ENCODE results near the gene OSBPL8.

Gene OSBPL8

GRCh38 chr12:76310110-76310509, 249.5 kb downstream of the OSBPL8 start:
- no peak overlapping the region for H3K27ac ChIP-seq (replicated peaks; ENCODE audit: low read length)
- H3K4me1 ChIP-seq (ENCODE audit: control insufficient read depth in 2 of 2, insufficient read depth in 1 of 2, low read depth in 1 of 2, low read length in 2 of 2), result peaks cover 5 to 7% of the 10 kb centered on the region in 2 donors
- no peak for DNase-seq (ENCODE audit: low spot score)
- no peak overlapping the region for H4K8ac ChIP-seq (ENCODE audit: low read depth, low read length)
- no peak overlapping the region for H2BK12ac ChIP-seq (ENCODE audit: low read length)
- H2AK5ac ChIP-seq (ENCODE audit: low read depth, low read length), result no peak overlapping the region
- no peak overlapping the region for H2BK120ac ChIP-seq (ENCODE audit: low read depth, low read length)
- no peaks in the 10 kb centered on the region for H3K9me3 ChIP-seq (replicated peaks in 1 of 2; ENCODE audit: control insufficient read depth in 2 of 2, insufficient read depth in 1 of 2, low read depth in 1 of 2, low read length in 2 of 2)
- no peak overlapping the region for H3K18ac ChIP-seq (ENCODE audit: low read length)
- no peak overlapping the region for H2AFZ ChIP-seq (ENCODE audit: low read length)
- no peak overlapping the region for H3K4me3 ChIP-seq (ENCODE audit: low read length in 2 of 2)
- H3K79me1 ChIP-seq (ENCODE audit: low read depth, low read length), result no peaks in the 10 kb centered on the region
- no peak overlapping the region for H3K4me2 ChIP-seq (ENCODE audit: insufficient read depth, low read length, poor library complexity, severe bottlenecking)
- peaks cover 0 to under 1% (median 0%) of the 10 kb centered on the region in 3 experiments for H3K27me3 ChIP-seq (ENCODE audit: control insufficient read depth in 3 of 3, insufficient read depth in 3 of 3, low read depth in 1 of 3, low read length in 3 of 3)
- H3K4ac ChIP-seq (ENCODE audit: low read length), result no peak overlapping the region
- no peak overlapping the region for H2BK15ac ChIP-seq (ENCODE audit: low read length)
- H3K9ac ChIP-seq (ENCODE audit: low read depth, low read length, poor library complexity), result no peak overlapping the region
- H2BK5ac ChIP-seq (ENCODE audit: low read length), result no peak overlapping the region
- no peak overlapping the region for H3K23ac ChIP-seq (ENCODE audit: low read depth, low read length, poor library complexity)
- H3K14ac ChIP-seq (ENCODE audit: low read length), result no peak overlapping the region
- H3K36me3 ChIP-seq (replicated peaks in 1 of 2; ENCODE audit: control insufficient read depth in 2 of 2, insufficient read depth in 2 of 2, low read length in 2 of 2), result no peaks in the 10 kb centered on the region
- H4K91ac ChIP-seq (ENCODE audit: low read depth, low read length, poor library complexity), result no peak overlapping the region

- Histone ChIP-seq H3K14ac (ENCODE audit: low read length) (no peak overlapping the region), H4K8ac (ENCODE audit: low read depth, low read length) (no peak overlapping the region), H3K9me3 (replicated peaks in 1 of 2; ENCODE audit: control insufficient read depth in 2 of 2, insufficient read depth in 1 of 2, low read depth in 1 of 2, low read length in 2 of 2) (no peaks in the 10 kb centered on the region), H2BK120ac (ENCODE audit: low read depth, low read length) (no peak overlapping the region), H2AFZ (ENCODE audit: low read length) (no peak overlapping the region), H3K27me3 (ENCODE audit: control insufficient read depth in 3 of 3, insufficient read depth in 3 of 3, low read depth in 1 of 3, low read length in 3 of 3) (no peaks in the 10 kb centered on the region), H2AK5ac (ENCODE audit: low read depth, low read length) (no peak overlapping the region), H3K18ac (ENCODE audit: low read length) (no peak overlapping the region), H3K27ac (replicated peaks; ENCODE audit: low read length) (no peak overlapping the region), H3K4ac (ENCODE audit: low read length) (no peak overlapping the region), H3K79me1 (ENCODE audit: low read depth, low read length) (no peaks in the 10 kb centered on the region), H3K4me2 (ENCODE audit: insufficient read depth, low read length, poor library complexity, severe bottlenecking) (no peak overlapping the region), H2BK12ac (ENCODE audit: low read length) (no peak overlapping the region), H3K4me1 (ENCODE audit: control insufficient read depth in 2 of 2, insufficient read depth in 1 of 2, low read depth in 1 of 2, low read length in 2 of 2) (peaks cover 5 to 7% of the 10 kb centered on the region in 2 donors), H2BK15ac (ENCODE audit: low read length) (no peak overlapping the region), H3K9ac (ENCODE audit: low read depth, low read length, poor library complexity) (no peak overlapping the region), H3K23ac (ENCODE audit: low read depth, low read length, poor library complexity) (no peak overlapping the region), H4K91ac (ENCODE audit: low read depth, low read length, poor library complexity) (no peak overlapping the region), H2BK5ac (ENCODE audit: low read length) (no peak overlapping the region), H3K36me3 (replicated peaks in 1 of 2; ENCODE audit: control insufficient read depth in 2 of 2, insufficient read depth in 2 of 2, low read length in 2 of 2) (no peaks in the 10 kb centered on the region), H3K4me3 (ENCODE audit: low read length in 2 of 2) (no peak overlapping the region)
- WGBS, 2 donors (ENCODE audit: extremely low coverage in 2 of 2, insufficient read length in 2 of 2, insufficient replicate concordance in 1 of 2), result no CpG with 5 or more reads among the region's 3 CpGs
- DNase-seq (ENCODE audit: low spot score), result no peak
Observed at GRCh38 chr12:76308866-76309265, 250.7 kb downstream of the OSBPL8 start.

GRCh38 chr12:76307083-76307482, 252.5 kb downstream of the OSBPL8 start:
- H3K9me3 ChIP-seq (replicated peaks in 1 of 2; ENCODE audit: control insufficient read depth in 2 of 2, insufficient read depth in 1 of 2, low read depth in 1 of 2, low read length in 2 of 2), result no peaks in the 10 kb centered on the region
- H3K4me2 ChIP-seq (ENCODE audit: insufficient read depth, low read length, poor library complexity, severe bottlenecking), result no peak overlapping the region
- H3K4me1 ChIP-seq (ENCODE audit: control insufficient read depth in 2 of 2, insufficient read depth in 1 of 2, low read depth in 1 of 2, low read length in 2 of 2), result peaks cover 2% of the 10 kb centered on the region in 2 donors
- WGBS, 2 donors (ENCODE audit: extremely low coverage in 2 of 2, insufficient read length in 2 of 2, insufficient replicate concordance in 1 of 2), result no CpG with 5 or more reads among the region's 1 CpG
- no peak overlapping the region for H2BK15ac ChIP-seq (ENCODE audit: low read length)
- no peak overlapping the region for H3K4me3 ChIP-seq (ENCODE audit: low read length in 2 of 2)
- DNase-seq (ENCODE audit: low spot score), result no peak
- no peaks in the 10 kb centered on the region for H3K36me3 ChIP-seq (replicated peaks in 1 of 2; ENCODE audit: control insufficient read depth in 2 of 2, insufficient read depth in 2 of 2, low read length in 2 of 2)
- H2AFZ ChIP-seq (ENCODE audit: low read length), result no peak overlapping the region
- H2BK120ac ChIP-seq (ENCODE audit: low read depth, low read length), result no peak overlapping the region
- no peak overlapping the region for H2BK5ac ChIP-seq (ENCODE audit: low read length)
- H3K14ac ChIP-seq (ENCODE audit: low read length), result no peak overlapping the region
- H4K8ac ChIP-seq (ENCODE audit: low read depth, low read length), result no peak overlapping the region
- no peak overlapping the region for H3K27ac ChIP-seq (replicated peaks; ENCODE audit: low read length)
- H3K4ac ChIP-seq (ENCODE audit: low read length), result no peak overlapping the region
- no peak overlapping the region for H2AK5ac ChIP-seq (ENCODE audit: low read depth, low read length)
- H3K27me3 ChIP-seq (ENCODE audit: control insufficient read depth in 3 of 3, insufficient read depth in 3 of 3, low read depth in 1 of 3, low read length in 3 of 3), result no peaks in the 10 kb centered on the region
- no peak overlapping the region for H2BK12ac ChIP-seq (ENCODE audit: low read length)
- H3K23ac ChIP-seq (ENCODE audit: low read depth, low read length, poor library complexity), result no peak overlapping the region
- no peak overlapping the region for H4K91ac ChIP-seq (ENCODE audit: low read depth, low read length, poor library complexity)
- no peak overlapping the region for H3K9ac ChIP-seq (ENCODE audit: low read depth, low read length, poor library complexity)
- no peaks in the 10 kb centered on the region for H3K79me1 ChIP-seq (ENCODE audit: low read depth, low read length)
- H3K18ac ChIP-seq (ENCODE audit: low read length), result no peak overlapping the region

GRCh38 chr12:76303989-76304460, 255.5 kb downstream of the OSBPL8 start:
- Histone ChIP-seq H2AFZ (ENCODE audit: low read length) (no peak overlapping the region), H4K8ac (ENCODE audit: low read depth, low read length) (no peak overlapping the region), H3K27me3 (ENCODE audit: control insufficient read depth in 3 of 3, insufficient read depth in 3 of 3, low read depth in 1 of 3, low read length in 3 of 3) (no peaks in the 10 kb centered on the region), H3K79me1 (ENCODE audit: low read depth, low read length) (no peaks in the 10 kb centered on the region), H3K9ac (ENCODE audit: low read depth, low read length, poor library complexity) (no peak overlapping the region), H3K18ac (ENCODE audit: low read length) (no peak overlapping the region), H3K4me1 (ENCODE audit: control insufficient read depth in 2 of 2, insufficient read depth in 1 of 2, low read depth in 1 of 2, low read length in 2 of 2) (peaks cover 0 to 7% of the 10 kb centered on the region in 2 donors), H2BK5ac (ENCODE audit: low read length) (no peak overlapping the region), H3K27ac (replicated peaks; ENCODE audit: low read length) (no peak overlapping the region), H2BK15ac (ENCODE audit: low read length) (no peak overlapping the region), H2BK12ac (ENCODE audit: low read length) (no peak overlapping the region), H3K4me2 (ENCODE audit: insufficient read depth, low read length, poor library complexity, severe bottlenecking) (no peak overlapping the region), H2BK120ac (ENCODE audit: low read depth, low read length) (no peak overlapping the region), H3K23ac (ENCODE audit: low read depth, low read length, poor library complexity) (no peak overlapping the region), H3K36me3 (replicated peaks in 1 of 2; ENCODE audit: control insufficient read depth in 2 of 2, insufficient read depth in 2 of 2, low read length in 2 of 2) (no peaks in the 10 kb centered on the region), H3K4me3 (ENCODE audit: low read length in 2 of 2) (no peak overlapping the region), H4K91ac (ENCODE audit: low read depth, low read length, poor library complexity) (no peak overlapping the region), H3K9me3 (replicated peaks in 1 of 2; ENCODE audit: control insufficient read depth in 2 of 2, insufficient read depth in 1 of 2, low read depth in 1 of 2, low read length in 2 of 2) (no peaks in the 10 kb centered on the region), H3K14ac (ENCODE audit: low read length) (no peak overlapping the region), H3K4ac (ENCODE audit: low read length) (no peak overlapping the region), H2AK5ac (ENCODE audit: low read depth, low read length) (no peak overlapping the region)
- no peak for DNase-seq (ENCODE audit: low spot score)
- WGBS, 2 donors (ENCODE audit: extremely low coverage in 2 of 2, insufficient read length in 2 of 2, insufficient replicate concordance in 1 of 2), result no CpG with 5 or more reads among the region's 6 CpGs
